Subcutaneous abdominal adipose tissue (tissue), 5 donors: Measurements from ENCODE around the gene DDX19B.
"Not testable (repeated sequence)": the region's sequence is repeated elsewhere in the genome, so short reads cannot be mapped to it uniquely, and the experiment has no call there.

Source experiments
- H3K27ac ChIP-seq: one replicate; pipeline ENCODE4 v1.7.0; 2013; ENCODE audit warnings: low read depth, mild to moderate bottlenecking, inconsistent platforms, low read length, moderate library complexity
- H3K27me3 ChIP-seq, 5 donors: one replicate each; pipeline ENCODE4 v1.7.0; 2013; ENCODE audit warnings: low read length in 5 of 5, inconsistent platforms in 1 of 5; ENCODE audit not compliant: control insufficient read depth in 5 of 5, insufficient read depth in 4 of 5
- H3K36me3 ChIP-seq, 5 donors: one replicate each; pipeline ENCODE4 v1.7.0; 2013; ENCODE audit warnings: low read length in 5 of 5; ENCODE audit not compliant: control insufficient read depth in 5 of 5, insufficient read depth in 5 of 5
- H3K4me1 ChIP-seq, 5 donors: one replicate each; pipeline ENCODE4 v1.7.0; 2013; ENCODE audit warnings: low read length in 5 of 5, mild to moderate bottlenecking in 3 of 5, moderate library complexity in 1 of 5; ENCODE audit not compliant: control insufficient read depth in 5 of 5, insufficient read depth in 5 of 5
- H3K4me3 ChIP-seq, 5 donors: one replicate each; pipeline ENCODE4 v1.7.0; 2013; ENCODE audit warnings: low read length in 5 of 5, low read depth in 1 of 5
- H3K9ac ChIP-seq, 5 donors: one replicate each; pipeline ENCODE4 v1.7.0; 2013; ENCODE audit warnings: low read length in 5 of 5, mild to moderate bottlenecking in 4 of 5, moderate library complexity in 3 of 5
- H3K9me3 ChIP-seq, 5 donors: one replicate each; pipeline ENCODE4 v1.7.0; 2013; ENCODE audit warnings: low read length in 5 of 5; ENCODE audit not compliant: control insufficient read depth in 5 of 5
- donor health status: healthy.
- donor health status: healthy.
- donor health status: healthy.
- donor health status: healthy.
- donor health status: healthy.

The DDX19B gene

GRCh38 chr16:70306880-70307279 lies 7.9 kb downstream of the DDX19B start:
- H3K27ac ChIP-seq, result no peak overlapping the region
- no peak overlapping the region for H3K9ac ChIP-seq
- no peaks in the 10 kb centered on the region for H3K4me1 ChIP-seq
- no peak overlapping the region for H3K4me3 ChIP-seq
- H3K27me3 ChIP-seq, result no peaks in the 10 kb centered on the region
- peaks cover 0 to 3% (median 0%) of the 10 kb centered on the region in 5 donors for H3K36me3 ChIP-seq
- H3K9me3 ChIP-seq, result no peaks in the 10 kb centered on the region

GRCh38 chr16:70307726-70308125 lies 8.7 kb downstream of the DDX19B start:
- H3K4me1 ChIP-seq, H3K27ac ChIP-seq, H3K36me3 ChIP-seq, H3K27me3 ChIP-seq, H3K4me3 ChIP-seq, H3K9ac ChIP-seq, H3K9me3 ChIP-seq: not testable (repeated sequence)

GRCh38 chr16:70320121-70320520 lies 21.1 kb downstream of the DDX19B start:
- no peak overlapping the region for H3K4me3 ChIP-seq
- H3K36me3 ChIP-seq, result peaks cover 4 to 74% (median 55%) of the 10 kb centered on the region in 5 donors
- H3K27me3 ChIP-seq, result no peaks in the 10 kb centered on the region

GRCh38 chr16:70324998-70325747 lies 26.2 kb downstream of the DDX19B start:
- no peak overlapping the region for H3K4me3 ChIP-seq
- H3K4me1 ChIP-seq, result no peaks in the 10 kb centered on the region
- no peak overlapping the region for H3K27ac ChIP-seq
- no peaks in the 10 kb centered on the region for H3K27me3 ChIP-seq
- H3K9ac ChIP-seq, result no peak overlapping the region
- H3K36me3 ChIP-seq, result peaks cover 10 to 60% (median 43%) of the 10 kb centered on the region in 5 donors
- H3K9me3 ChIP-seq, result no peaks in the 10 kb centered on the region

More at GRCh38 chr16:70320121-70320520, 21.1 kb downstream of the DDX19B start:
- Histone ChIP-seq H3K9me3 (no peaks in the 10 kb centered on the region), H3K27ac (no peak overlapping the region), H3K4me1 (no peaks in the 10 kb centered on the region), H3K9ac (no peak overlapping the region)

- Histone ChIP-seq H3K4me1 (peaks cover 0 to 3% (median 0%) of the 10 kb centered on the region in 5 donors), H3K36me3 (peaks cover 10 to 59% (median 48%) of the 10 kb centered on the region in 5 donors), H3K27me3 (no peaks in the 10 kb centered on the region), H3K9ac (no peak overlapping the region), H3K9me3 (no peaks in the 10 kb centered on the region), H3K4me3 (no peak overlapping the region), H3K27ac (no peak overlapping the region)
These were observed 32.1 kb downstream of the DDX19B start for GRCh38 chr16:70331091-70331490.

GRCh38 chr16:70331588-70332358 lies 32.8 kb downstream of the DDX19B start:
- Histone ChIP-seq H3K4me3 (no peak overlapping the region), H3K27me3 (no peaks in the 10 kb centered on the region), H3K9ac (no peak overlapping the region), H3K9me3 (no peaks in the 10 kb centered on the region), H3K27ac (no peak overlapping the region), H3K4me1 (peaks cover 0 to 3% (median 0%) of the 10 kb centered on the region in 5 donors), H3K36me3 (peaks cover 10 to 63% (median 53%) of the 10 kb centered on the region in 5 donors)

- H3K27ac ChIP-seq, H3K9ac ChIP-seq, H3K27me3 ChIP-seq, H3K4me1 ChIP-seq, H3K9me3 ChIP-seq, H3K4me3 ChIP-seq: not testable (repeated sequence)
- H3K36me3 ChIP-seq, result peaks cover 10 to 60% (median 53%) of the 10 kb centered on the region in 5 donors
These were observed 33.7 kb downstream of the DDX19B start for GRCh38 chr16:70332728-70333127.

- H3K9me3 ChIP-seq, result no peaks in the 10 kb centered on the region
- peaks cover 8 to 29% (median 23%) of the 10 kb centered on the region in 5 donors for H3K36me3 ChIP-seq
- no peak overlapping the region for H3K9ac ChIP-seq
- no peak overlapping the region for H3K27ac ChIP-seq
- H3K4me1 ChIP-seq, result no peaks in the 10 kb centered on the region
- no peak overlapping the region for H3K4me3 ChIP-seq
- H3K27me3 ChIP-seq, result no peaks in the 10 kb centered on the region
These were observed 38.8 kb downstream of the DDX19B start for GRCh38 chr16:70337814-70338213.

- Histone ChIP-seq H3K27me3 (no peaks in the 10 kb centered on the region), H3K27ac (no peak overlapping the region), H3K9ac (no peak overlapping the region), H3K4me1 (peaks cover 0 to 11% (median 8%) of the 10 kb centered on the region in 5 donors), H3K9me3 (no peaks in the 10 kb centered on the region), H3K36me3 (peaks cover 0 to 2% (median 0%) of the 10 kb centered on the region in 5 donors), H3K4me3 (no peak overlapping the region)
These were observed 42.6 kb downstream of the DDX19B start for GRCh38 chr16:70341600-70341999.

- Histone ChIP-seq H3K9ac (no peak overlapping the region), H3K9me3 (no peaks in the 10 kb centered on the region), H3K36me3 (no peaks in the 10 kb centered on the region), H3K4me1 (peaks cover 0 to 13% (median 9%) of the 10 kb centered on the region in 5 donors), H3K27me3 (no peaks in the 10 kb centered on the region), H3K4me3 (no peak overlapping the region), H3K27ac (no peak overlapping the region)
These were observed 43.0 kb downstream of the DDX19B start for GRCh38 chr16:70342016-70342415.
